Esophagus squamous epithelium (tissue), 4 donors: ENCODE results near the gene MRGPRD.

Source experiments
- POLR2A ChIP-seq, 4 donors: fragments of 450-650 bp; IDR thresholded peaks; one replicate each; pipeline ENCODE4 v1.6.1; 2017; ENCODE audit warnings: antibody characterized with exemption in 4 of 4, mild to moderate bottlenecking in 4 of 4, moderate library complexity in 3 of 4
- TF ChIP-seq, protein P1 (sequence below), 6 experiments: fragments of 450-650 bp in 4 of 6; fragments of 200-600 bp in 2 of 6; sonication (generic) in 2 of 6; IDR thresholded peaks; one replicate each; pipeline ENCODE4 v1.5.1; 2016 to 2019; ENCODE audit warnings: antibody characterized with exemption in 6 of 6, mild to moderate bottlenecking in 4 of 6, moderate library complexity in 4 of 6

GRCh38 chr11:68933605-68934320 lies 47.0 kb downstream of the MRGPRD start:
- TF ChIP-seq, protein P1, sequence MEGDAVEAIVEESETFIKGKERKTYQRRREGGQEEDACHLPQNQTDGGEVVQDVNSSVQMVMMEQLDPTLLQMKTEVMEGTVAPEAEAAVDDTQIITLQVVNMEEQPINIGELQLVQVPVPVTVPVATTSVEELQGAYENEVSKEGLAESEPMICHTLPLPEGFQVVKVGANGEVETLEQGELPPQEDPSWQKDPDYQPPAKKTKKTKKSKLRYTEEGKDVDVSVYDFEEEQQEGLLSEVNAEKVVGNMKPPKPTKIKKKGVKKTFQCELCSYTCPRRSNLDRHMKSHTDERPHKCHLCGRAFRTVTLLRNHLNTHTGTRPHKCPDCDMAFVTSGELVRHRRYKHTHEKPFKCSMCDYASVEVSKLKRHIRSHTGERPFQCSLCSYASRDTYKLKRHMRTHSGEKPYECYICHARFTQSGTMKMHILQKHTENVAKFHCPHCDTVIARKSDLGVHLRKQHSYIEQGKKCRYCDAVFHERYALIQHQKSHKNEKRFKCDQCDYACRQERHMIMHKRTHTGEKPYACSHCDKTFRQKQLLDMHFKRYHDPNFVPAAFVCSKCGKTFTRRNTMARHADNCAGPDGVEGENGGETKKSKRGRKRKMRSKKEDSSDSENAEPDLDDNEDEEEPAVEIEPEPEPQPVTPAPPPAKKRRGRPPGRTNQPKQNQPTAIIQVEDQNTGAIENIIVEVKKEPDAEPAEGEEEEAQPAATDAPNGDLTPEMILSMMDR (IDR thresholded peaks at IDR 0.05), result no peak
- TF ChIP-seq POLR2A (IDR thresholded peaks at IDR 0.05), result no peak
